ENCODE measurements around the gene SOCS2. TPM values are rescaled to one million over a fixed set of nuclear protein-coding genes. Genes with fewer than 3 reads are reported as not detected.
A peak's percentile ranks its signal among the peaks of the same experiment; 100 is the strongest.

SOCS2 gene
- polyA plus RNA-seq, 3 donors: 6.8 to 48.3 (median 47.7) TPM

- 69 to 76% (median 71%) methylated on average over 4 to 5 of the region's 5 CpGs for WGBS, 3 donors
- no peak overlapping the region for H3K27ac ChIP-seq (ENCODE audit: low read depth, low read length)
These were observed 15.1 kb downstream of the SOCS2 start for GRCh38 chr12:93587611-93588010.

- 74 to 83% (median 80%) methylated on average over 2 of the region's 2 CpGs for WGBS, 3 donors
- H3K27ac ChIP-seq (ENCODE audit: low read depth, low read length): no peak overlapping the region
These were observed 16.6 kb downstream of the SOCS2 start for GRCh38 chr12:93589081-93589480.

- H3K27ac ChIP-seq (ENCODE audit: low read depth, low read length): no peak overlapping the region
- WGBS, 3 donors: 1 to 2% (median 1%) methylated on average over 37 of the region's 37 CpGs
These were observed 18.8 kb downstream of the SOCS2 start for GRCh38 chr12:93591137-93591868.

- H3K27ac ChIP-seq (ENCODE audit: low read depth, low read length): peak overlapping the region; percentile 38
- 58 to 81% (median 63%) methylated on average over 6 of the region's 6 CpGs for WGBS, 3 donors
These were observed 20.3 kb downstream of the SOCS2 start for GRCh38 chr12:93592641-93593406.

- no peak overlapping the region for H3K27ac ChIP-seq (ENCODE audit: low read depth, low read length)
- 32 to 76% (median 49%) methylated on average over 2 of the region's 2 CpGs for WGBS, 3 donors
These were observed 21.4 kb downstream of the SOCS2 start for GRCh38 chr12:93593843-93594242.

- no peak overlapping the region for H3K27ac ChIP-seq (ENCODE audit: low read depth, low read length)
- 32 to 76% (median 37%) methylated on average over 6 of the region's 6 CpGs for WGBS, 3 donors
These were observed 22.4 kb downstream of the SOCS2 start for GRCh38 chr12:93594766-93595311.

GRCh38 chr12:93595351-93595750 is 22.9 kb downstream of the SOCS2 start:
- 26 to 83% (median 28%) methylated on average over 3 of the region's 3 CpGs for WGBS, 3 donors
- H3K27ac ChIP-seq (ENCODE audit: low read depth, low read length): no peak overlapping the region

GRCh38 chr12:93597608-93598007 is 25.1 kb downstream of the SOCS2 start:
- 71 to 94% (median 91%) methylated on average over 2 of the region's 2 CpGs for WGBS, 3 donors
- no peak overlapping the region for H3K27ac ChIP-seq (ENCODE audit: low read depth, low read length)

GRCh38 chr12:93599192-93599591 is 26.7 kb downstream of the SOCS2 start:
- WGBS, 3 donors: 90 to 94% (median 90%) methylated on average over 3 of the region's 3 CpGs

GRCh38 chr12:93601591-93601990 is 29.1 kb downstream of the SOCS2 start:
- H3K27ac ChIP-seq (ENCODE audit: low read depth, low read length): no peak overlapping the region
- WGBS, 3 donors: 66 to 94% (median 70%) methylated on average over 2 of the region's 2 CpGs

More at GRCh38 chr12:93599192-93599591, 26.7 kb downstream of the SOCS2 start:
- H3K27ac ChIP-seq (ENCODE audit: low read depth, low read length): no peak overlapping the region

GRCh38 chr12:93602897-93603668 is 30.6 kb downstream of the SOCS2 start:
- WGBS, 3 donors: 58 to 72% (median 68%) methylated on average over 8 of the region's 8 CpGs
- H3K27ac ChIP-seq (ENCODE audit: low read depth, low read length): no peak overlapping the region

GRCh38 chr12:93603762-93604161 is 31.3 kb downstream of the SOCS2 start:
- H3K27ac ChIP-seq (ENCODE audit: low read depth, low read length): no peak overlapping the region
- WGBS, 3 donors: 38 to 60% (median 48%) methylated on average over 4 of the region's 4 CpGs

- 96 to 98% (median 97%) methylated on average over 1 of the region's 1 CpG for WGBS, 3 donors
- H3K27ac ChIP-seq (ENCODE audit: low read depth, low read length): no peak overlapping the region
These were observed 35.8 kb downstream of the SOCS2 start for GRCh38 chr12:93608313-93608712.

- WGBS, 3 donors: 80 to 94% (median 93%) methylated on average over 4 of the region's 4 CpGs
These were observed 37.1 kb downstream of the SOCS2 start for GRCh38 chr12:93609281-93610192.

GRCh38 chr12:93612776-93613175 is 40.3 kb downstream of the SOCS2 start:
- whole genome bisulfite sequencing, 3 donors: 29 to 51% (median 47%) methylated on average over 4 of the region's 4 CpGs
- H3K27ac ChIP-seq (ENCODE audit: low read depth, low read length): no peak overlapping the region

More at GRCh38 chr12:93609281-93610192, 37.1 kb downstream of the SOCS2 start:
- H3K27ac ChIP-seq (ENCODE audit: low read depth, low read length): no peak overlapping the region

GRCh38 chr12:93614917-93615596 is 42.6 kb downstream of the SOCS2 start:
- 77 to 90% (median 85%) methylated on average over 2 of the region's 2 CpGs for WGBS, 3 donors

GRCh38 chr12:93616584-93617101 is 44.2 kb downstream of the SOCS2 start:
- no peak overlapping the region for H3K27ac ChIP-seq (ENCODE audit: low read depth, low read length)
- WGBS, 3 donors: 69 to 75% (median 74%) methylated on average over 8 of the region's 8 CpGs

More at GRCh38 chr12:93614917-93615596, 42.6 kb downstream of the SOCS2 start:
- H3K27ac ChIP-seq (ENCODE audit: low read depth, low read length): no peak overlapping the region
